Measurements from ENCODE around the gene GRIFIN. TPM values are rescaled to one million over a fixed set of nuclear protein-coding genes. Genes with fewer than 3 reads are reported as not detected.

Gene GRIFIN
- total RNA-seq, 4 donors from 2014 or later, result not detected

- Histone ChIP-seq H3K4me3 (peak overlapping the region in 1 of 4 donors; percentile 5), H3K9me3 (peaks cover 0 to 12% (median 9%) of the 10 kb centered on the region in 3 donors), H3K4me1 (peaks cover 11 to 24% (median 20%) of the 10 kb centered on the region in 3 donors), H3K27me3 (peaks cover 0 to 86% (median 1%) of the 10 kb centered on the region in 4 donors), H3K27ac (no peak overlapping the region), H3K36me3 (no peaks in the 10 kb centered on the region)
- intact Hi-C loops (cut with DNase I), result no loop called here
- WGBS, 2 donors, result no CpG with 5 or more reads among the region's 11 CpGs
- TF ChIP-seq, protein P1, sequence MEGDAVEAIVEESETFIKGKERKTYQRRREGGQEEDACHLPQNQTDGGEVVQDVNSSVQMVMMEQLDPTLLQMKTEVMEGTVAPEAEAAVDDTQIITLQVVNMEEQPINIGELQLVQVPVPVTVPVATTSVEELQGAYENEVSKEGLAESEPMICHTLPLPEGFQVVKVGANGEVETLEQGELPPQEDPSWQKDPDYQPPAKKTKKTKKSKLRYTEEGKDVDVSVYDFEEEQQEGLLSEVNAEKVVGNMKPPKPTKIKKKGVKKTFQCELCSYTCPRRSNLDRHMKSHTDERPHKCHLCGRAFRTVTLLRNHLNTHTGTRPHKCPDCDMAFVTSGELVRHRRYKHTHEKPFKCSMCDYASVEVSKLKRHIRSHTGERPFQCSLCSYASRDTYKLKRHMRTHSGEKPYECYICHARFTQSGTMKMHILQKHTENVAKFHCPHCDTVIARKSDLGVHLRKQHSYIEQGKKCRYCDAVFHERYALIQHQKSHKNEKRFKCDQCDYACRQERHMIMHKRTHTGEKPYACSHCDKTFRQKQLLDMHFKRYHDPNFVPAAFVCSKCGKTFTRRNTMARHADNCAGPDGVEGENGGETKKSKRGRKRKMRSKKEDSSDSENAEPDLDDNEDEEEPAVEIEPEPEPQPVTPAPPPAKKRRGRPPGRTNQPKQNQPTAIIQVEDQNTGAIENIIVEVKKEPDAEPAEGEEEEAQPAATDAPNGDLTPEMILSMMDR (IDR thresholded peaks at IDR 0.05), result no peak
- no peak for TF ChIP-seq POLR2A (IDR thresholded peaks at IDR 0.05)
- no peak for DNase-seq
These were observed 2.2 kb upstream of the GRIFIN start for GRCh38 chr7:2478399-2478785.

GRCh38 chr7:2477447-2478398 is 1.5 kb upstream of the GRIFIN start:
- peaks cover 11 to 24% (median 20%) of the 10 kb centered on the region in 3 donors for H3K4me1 ChIP-seq
- WGBS, 2 donors, result 27 to 50% methylated on average over 2 of the region's 34 CpGs
- no peaks in the 10 kb centered on the region for H3K36me3 ChIP-seq
- H3K9me3 ChIP-seq, result peaks cover 0 to 5% (median 2%) of the 10 kb centered on the region in 3 donors
- TF ChIP-seq, protein P1 (IDR thresholded peaks at IDR 0.05), result peak; percentile 54 to 80 (median 72)
- TF ChIP-seq POLR2A (IDR thresholded peaks at IDR 0.05), result no peak
- intact Hi-C loops (cut with DNase I), result no loop called here
- H3K27ac ChIP-seq, result no peak overlapping the region
- peaks cover 0 to 79% (median 1%) of the 10 kb centered on the region in 4 donors for H3K27me3 ChIP-seq
- no peak for DNase-seq
- peak overlapping the region in 1 of 4 donors; percentile 21 for H3K4me3 ChIP-seq

DNA sequence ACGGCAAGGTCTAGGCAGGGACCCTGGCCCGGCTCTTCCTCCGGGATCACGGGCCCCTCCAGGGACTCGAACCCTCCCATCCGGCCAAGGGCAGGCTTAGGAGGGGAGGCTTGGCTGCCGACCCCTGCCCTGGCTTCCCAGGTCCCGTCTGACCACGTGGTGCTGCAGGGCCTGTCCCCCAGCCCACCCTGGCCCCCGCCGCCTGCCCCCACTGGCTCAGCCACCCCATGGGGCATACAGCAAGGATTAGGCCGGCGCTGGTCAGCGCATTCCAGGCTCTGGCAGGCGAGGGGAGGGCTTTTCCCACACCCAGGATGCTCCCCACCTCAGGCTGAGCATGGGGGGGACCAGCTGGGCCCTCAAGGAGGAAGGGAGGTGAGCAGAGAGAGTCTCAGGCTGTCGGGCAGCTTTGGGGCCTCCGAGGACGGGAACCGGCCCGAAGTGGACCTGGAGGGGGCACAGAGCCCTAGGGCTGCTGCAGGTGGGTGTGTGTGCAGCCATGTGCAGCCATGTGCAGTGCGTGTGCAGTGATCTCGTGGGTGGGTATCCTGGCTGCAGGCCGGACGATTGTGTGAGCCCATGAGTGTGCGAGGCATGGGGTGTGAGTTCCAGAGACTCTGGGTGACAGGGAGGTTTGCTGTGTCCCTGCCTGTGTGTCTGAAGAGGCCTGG is 713 bp upstream of the GRIFIN start:
- Histone ChIP-seq H3K27me3 (peaks cover 0 to 71% (median 1%) of the 10 kb centered on the region in 4 donors), H3K36me3 (no peaks in the 10 kb centered on the region), H3K4me3 (no peak overlapping the region), H3K4me1 (peaks cover 11 to 26% (median 20%) of the 10 kb centered on the region in 3 donors), H3K27ac (no peak overlapping the region), H3K9me3 (no peaks in the 10 kb centered on the region)
- WGBS, 2 donors, result 60 to 64% methylated on average over 5 to 9 of the region's 25 CpGs
- intact Hi-C loops (cut with DNase I), result no loop called here
- TF ChIP-seq POLR2A (IDR thresholded peaks at IDR 0.05), result no peak
- TF ChIP-seq, protein P1 (IDR thresholded peaks at IDR 0.05), result no peak
- no peak for DNase-seq

GRCh38 chr7:2475678-2476015 is 551 bp downstream of the GRIFIN start:
- intact Hi-C loops (cut with DNase I), result no loop called here
- no peak for DNase-seq
- Histone ChIP-seq H3K36me3 (no peaks in the 10 kb centered on the region), H3K27ac (no peak overlapping the region), H3K4me3 (no peak overlapping the region), H3K27me3 (peaks cover 0 to 64% (median 1%) of the 10 kb centered on the region in 4 donors), H3K4me1 (peaks cover 17 to 38% (median 32%) of the 10 kb centered on the region in 3 donors), H3K9me3 (no peaks in the 10 kb centered on the region)
- WGBS, 2 donors, result no CpG with 5 or more reads among the region's 18 CpGs
- TF ChIP-seq, protein P1 (IDR thresholded peaks at IDR 0.05), result no peak
- no peak for TF ChIP-seq POLR2A (IDR thresholded peaks at IDR 0.05)
